GM21447 (cell line): ENCODE results near the gene HNRNPK.
A peak's percentile ranks its signal among the peaks of the same experiment; 100 is the strongest.

Source experiments
- ATAC-seq: cut with Tn5 transposase; IDR thresholded peaks from one replicate; pipeline ENCODE4 v1.9.1; 2021; ENCODE audit not compliant: unreplicated experiment

Gene HNRNPK

GRCh38 chr9:83979812-83980394 lies at the start of gene HNRNPK:
Gene HNRNPK, minus strand, starts transcription at chr9:83980215. Its CDS starts 1,963 bp downstream, at chr9:83978252.
- ATAC-seq = peak; percentile 85

- no peak for ATAC-seq
Measured at GRCh38 chr9:84027201-84027600, 47.2 kb upstream of the HNRNPK start.

GRCh38 chr9:84024041-84024575 lies 44.1 kb upstream of the HNRNPK start:
- ATAC-seq = no peak

- ATAC-seq = no peak
Measured at GRCh38 chr9:84007662-84008061, 27.6 kb upstream of the HNRNPK start.

- ATAC-seq = no peak
Measured at GRCh38 chr9:84003246-84003645, 23.2 kb upstream of the HNRNPK start.

- ATAC-seq = peak; percentile 90
Measured at GRCh38 chr9:84002344-84002743, 22.3 kb upstream of the HNRNPK start.

GRCh38 chr9:84001621-84002020 lies 21.6 kb upstream of the HNRNPK start:
- no peak for ATAC-seq

- ATAC-seq = no peak
Measured at GRCh38 chr9:84000186-84000585, 20.2 kb upstream of the HNRNPK start.

- ATAC-seq = no peak
Measured at GRCh38 chr9:83999141-83999918, 19.3 kb upstream of the HNRNPK start.

- no peak for ATAC-seq
Measured at GRCh38 chr9:83996126-83996525, 16.1 kb upstream of the HNRNPK start.

- no peak for ATAC-seq
Measured at GRCh38 chr9:83992901-83993300, 12.9 kb upstream of the HNRNPK start.

GRCh38 chr9:83992407-83992806 lies 12.4 kb upstream of the HNRNPK start:
- ATAC-seq = no peak

- no peak for ATAC-seq
Measured at GRCh38 chr9:83991355-83991754, 11.3 kb upstream of the HNRNPK start.

GRCh38 chr9:83988411-83988810 lies 8.4 kb upstream of the HNRNPK start:
- no peak for ATAC-seq

- no peak for ATAC-seq
Measured at GRCh38 chr9:83987402-83987791, 7.4 kb upstream of the HNRNPK start.

- ATAC-seq = no peak
Measured at GRCh38 chr9:83986765-83987401, 6.9 kb upstream of the HNRNPK start.

GRCh38 chr9:83986195-83986594 lies 6.2 kb upstream of the HNRNPK start:
- peak; percentile 39 for ATAC-seq

- no peak for ATAC-seq
Measured at GRCh38 chr9:83981126-83981871, 1.3 kb upstream of the HNRNPK start.

GRCh38 chr9:83980395-83981125 lies 545 bp upstream of the HNRNPK start, which contains the start of gene RMI1:
Gene RMI1, plus strand, starts transcription at chr9:83980805. Its CDS starts 20,182 bp downstream, at chr9:84000987.
- ATAC-seq = peak; percentile 71
